Thymus (tissue), 11 donors: ENCODE data around the gene SPATS2. TPM values are rescaled to one million over a fixed set of nuclear protein-coding genes. Genes with fewer than 3 reads are reported as not detected.

ENCODE experiments used
- DNase-seq, 9 donors: peaks; one replicate each; pipeline ENCODE4 v3.0.0-alpha.2; 2013; ENCODE audit warnings: low spot score in 9 of 9, low read depth in 6 of 9, missing footprints in 1 of 9
- H3K27ac ChIP-seq, 2 donors: one replicate each; pipeline ENCODE4 v1.5.1; 2013; ENCODE audit warnings: control low read depth in 1 of 2, low read depth in 1 of 2, low read length in 1 of 2, mild to moderate bottlenecking in 1 of 2, moderate library complexity in 1 of 2
- H3K27me3 ChIP-seq, 2 donors: one replicate each; pipeline ENCODE4 v1.5.1; 2013; ENCODE audit warnings: low read length in 1 of 2; ENCODE audit not compliant: control insufficient read depth in 2 of 2, insufficient read depth in 1 of 2
- H3K36me3 ChIP-seq, 2 donors: one replicate each; pipeline ENCODE4 v1.5.1; 2013; ENCODE audit warnings: low read length in 1 of 2, mild to moderate bottlenecking in 1 of 2, moderate library complexity in 1 of 2; ENCODE audit not compliant: control insufficient read depth in 2 of 2, insufficient read depth in 2 of 2
- H3K4me1 ChIP-seq, 2 donors: one replicate each; pipeline ENCODE4 v1.5.1; 2013; ENCODE audit warnings: low read length in 2 of 2; ENCODE audit not compliant: control insufficient read depth in 2 of 2, insufficient read depth in 2 of 2
- H3K4me3 ChIP-seq, 2 donors: one replicate each; pipeline ENCODE4 v1.5.1; 2013; ENCODE audit warnings: low read length in 2 of 2, control low read depth in 1 of 2, mild to moderate bottlenecking in 1 of 2
- H3K9me3 ChIP-seq, 2 donors: one replicate each; pipeline ENCODE4 v1.5.1; 2013; ENCODE audit warnings: low read length in 1 of 2, mild to moderate bottlenecking in 1 of 2; ENCODE audit not compliant: control insufficient read depth in 2 of 2, insufficient read depth in 1 of 2
- WGBS: extraction: QIAGEN DNeasy Blood & Tissue Kit; methylation state at CpG from one replicate; pipeline ENCODE4 v1.1.7; 2013; 5-methylcytosine and 5-hydroxymethylcytosine counted together
- polyA plus RNA-seq: library from polyadenylated mRNA; stranded (reverse); fragments of 200-250 nt; gene quantifications from one replicate; pipeline ENCODE4 v1.2.3, GENCODE V29; 2013
- total RNA-seq: library from RNA; stranded (reverse); fragments of 120-200 nt; gene quantifications from one replicate; pipeline ENCODE4 v1.2.4, GENCODE V29; 2013
- donor health status: healthy.

The SPATS2 gene
- total and polyA plus RNA-seq, 2 donors, result 14.2 to 15.3 TPM

- no peaks in the 10 kb centered on the region for H3K4me1 ChIP-seq
- H3K27me3 ChIP-seq, result no peaks in the 10 kb centered on the region
- H3K9me3 ChIP-seq, result no peaks in the 10 kb centered on the region
- 95% methylated on average over 5 of the region's 5 CpGs for WGBS
- H3K4me3 ChIP-seq, result no peak overlapping the region
- no peak overlapping the region for H3K27ac ChIP-seq
- peaks cover 0 to 6% of the 10 kb centered on the region in 2 donors for H3K36me3 ChIP-seq
- DNase-seq, result no peak
Measured at GRCh38 chr12:49515266-49515665, 148.0 kb downstream of the SPATS2 start.

DNA sequence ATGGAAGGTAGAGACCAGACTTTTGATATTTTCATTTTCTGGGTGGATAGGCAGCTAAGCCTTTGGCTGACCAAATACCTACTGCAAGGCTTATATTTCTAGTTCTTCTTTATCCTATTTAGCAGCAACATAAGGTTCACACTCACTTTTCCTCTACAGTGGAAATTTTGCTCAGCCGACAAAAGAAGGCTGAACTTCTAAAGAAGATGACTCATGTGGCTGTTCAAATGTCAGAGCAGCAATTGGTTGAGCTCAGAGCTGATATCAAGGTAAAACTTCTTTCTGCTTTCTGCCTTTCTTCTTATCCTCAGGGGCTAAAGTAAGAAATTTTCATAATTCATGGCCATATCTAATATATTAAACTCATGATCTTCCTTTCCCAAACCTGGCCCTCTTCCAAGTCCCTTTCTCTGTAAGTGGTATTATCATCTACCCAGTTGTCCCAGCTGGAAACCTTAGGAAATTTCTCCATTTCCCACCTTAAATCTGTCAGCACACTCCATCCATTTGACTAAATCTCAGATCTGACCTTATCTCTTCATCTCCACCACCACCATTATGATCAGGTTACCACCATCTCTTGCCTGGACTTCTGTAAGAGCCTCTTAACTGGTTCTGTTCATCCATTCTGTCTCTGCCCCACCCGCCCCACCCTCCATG lies 151.8 kb downstream of the SPATS2 start:
- Histone ChIP-seq H3K27me3 (no peaks in the 10 kb centered on the region), H3K4me3 (no peak overlapping the region), H3K36me3 (peaks cover 10% of the 10 kb centered on the region in 2 donors), H3K27ac (no peak overlapping the region), H3K4me1 (no peaks in the 10 kb centered on the region), H3K9me3 (no peaks in the 10 kb centered on the region)
- 84% methylated on average over 2 of the region's 2 CpGs for WGBS
- no peak for DNase-seq

- H3K4me3 ChIP-seq, result no peak overlapping the region
- 98% methylated on average over 5 of the region's 5 CpGs for WGBS
Measured at GRCh38 chr12:49519574-49519936, 152.3 kb downstream of the SPATS2 start.

DNA sequence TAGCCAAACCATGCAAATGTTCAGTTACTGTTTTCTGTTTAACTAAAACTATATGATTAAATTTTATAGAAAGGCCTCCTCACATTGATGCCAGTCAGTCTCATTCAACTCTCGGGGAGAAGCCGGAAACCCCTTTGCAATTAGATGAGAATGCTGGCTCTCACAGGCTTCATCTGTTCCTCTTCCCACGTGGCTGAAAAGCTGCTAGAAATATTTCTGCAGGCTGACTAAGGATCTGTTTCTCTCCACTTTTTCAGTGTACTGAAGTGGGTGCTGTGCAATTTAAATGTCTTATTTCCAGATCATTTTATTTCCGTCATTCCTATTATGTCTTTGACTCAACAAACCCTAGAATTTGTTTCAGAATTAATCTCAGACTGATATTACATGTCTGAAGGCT lies 154.1 kb downstream of the SPATS2 start:
- no peak for DNase-seq
- H3K36me3 ChIP-seq, result peaks cover 23 to 28% of the 10 kb centered on the region in 2 donors
- no peaks in the 10 kb centered on the region for H3K4me1 ChIP-seq
- 97% methylated on average over 4 of the region's 4 CpGs for WGBS
- no peak overlapping the region for H3K27ac ChIP-seq
- no peaks in the 10 kb centered on the region for H3K9me3 ChIP-seq
- H3K4me3 ChIP-seq, result no peak overlapping the region
- no peaks in the 10 kb centered on the region for H3K27me3 ChIP-seq

More at GRCh38 chr12:49519574-49519936, 152.3 kb downstream of the SPATS2 start:
- no peak for DNase-seq
- no peaks in the 10 kb centered on the region for H3K9me3 ChIP-seq
- peaks cover 10% of the 10 kb centered on the region in 2 donors for H3K36me3 ChIP-seq
- H3K4me1 ChIP-seq, result no peaks in the 10 kb centered on the region
- no peak overlapping the region for H3K27ac ChIP-seq
- no peaks in the 10 kb centered on the region for H3K27me3 ChIP-seq

- no peaks in the 10 kb centered on the region for H3K27me3 ChIP-seq
- H3K36me3 ChIP-seq, result peaks cover 18 to 30% of the 10 kb centered on the region in 2 donors
- H3K9me3 ChIP-seq, result no peaks in the 10 kb centered on the region
- no peak overlapping the region for H3K27ac ChIP-seq
- H3K4me3 ChIP-seq, result no peak overlapping the region
- WGBS, result 96% methylated on average over 6 of the region's 6 CpGs
- no peak for DNase-seq
- no peaks in the 10 kb centered on the region for H3K4me1 ChIP-seq
Measured at GRCh38 chr12:49524660-49525324, 157.5 kb downstream of the SPATS2 start.

DNA sequence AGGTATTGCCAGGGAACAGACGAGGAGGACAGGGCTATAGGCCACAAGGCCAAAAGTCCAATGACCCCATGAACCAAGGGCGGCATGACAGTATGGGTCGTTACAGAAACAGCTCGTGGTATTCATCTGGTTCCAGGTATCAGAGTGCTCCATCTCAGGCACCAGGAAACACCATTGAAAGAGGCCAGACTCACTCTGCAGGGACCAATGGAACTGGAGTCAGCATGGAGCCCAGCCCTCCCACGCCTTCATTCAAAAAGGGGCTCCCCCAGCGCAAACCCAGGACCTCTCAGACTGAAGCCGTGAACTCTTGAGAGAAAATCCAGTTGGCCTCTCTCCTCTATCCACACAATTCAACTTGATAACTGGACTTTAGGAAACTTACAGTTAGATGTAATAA lies 158.7 kb downstream of the SPATS2 start:
- WGBS, result 99% methylated on average over 7 of the region's 7 CpGs
- H3K27me3 ChIP-seq, result no peaks in the 10 kb centered on the region
- no peak overlapping the region for H3K4me3 ChIP-seq
- DNase-seq, result no peak
- H3K36me3 ChIP-seq, result peaks cover 16 to 30% of the 10 kb centered on the region in 2 donors
- no peaks in the 10 kb centered on the region for H3K9me3 ChIP-seq
- no peak overlapping the region for H3K27ac ChIP-seq
- no peaks in the 10 kb centered on the region for H3K4me1 ChIP-seq

DNA sequence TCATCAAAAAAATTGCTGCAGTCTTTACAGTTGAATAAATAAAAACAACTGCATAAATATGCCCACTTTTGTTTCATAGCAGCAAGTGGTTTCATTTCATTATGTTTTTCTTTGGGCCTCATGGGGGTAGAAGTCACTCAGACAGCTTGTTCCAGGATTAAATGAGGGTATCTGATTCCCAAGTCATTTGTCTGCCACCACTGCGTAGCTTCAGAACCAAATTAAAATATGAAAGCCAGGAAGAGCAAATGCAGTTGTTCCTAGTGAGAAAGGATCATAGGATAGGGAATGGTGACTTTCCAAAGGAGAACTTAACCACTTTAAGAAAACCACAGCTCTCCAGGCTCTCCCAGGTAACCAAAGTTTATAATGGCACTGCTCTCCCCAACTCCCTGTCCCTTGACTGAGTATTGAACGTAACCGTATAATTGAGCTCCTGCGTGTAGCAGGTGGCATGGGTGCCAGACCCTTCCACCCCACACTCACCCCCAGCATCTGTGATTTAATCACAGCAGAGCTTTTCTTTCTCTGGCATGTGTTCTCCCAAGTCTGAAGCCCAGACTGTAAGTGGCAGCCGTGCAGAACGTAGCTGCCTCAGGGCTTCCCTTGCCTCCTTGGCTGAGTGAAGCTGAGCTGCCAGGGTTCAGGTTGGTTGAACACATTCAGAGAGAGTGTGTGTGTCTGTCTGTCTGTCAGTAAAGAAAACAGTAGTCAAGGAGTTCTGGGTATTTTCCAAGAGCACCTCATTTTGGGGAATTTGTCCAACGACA lies 160.3 kb downstream of the SPATS2 start:
- peaks cover 14 to 26% of the 10 kb centered on the region in 2 donors for H3K36me3 ChIP-seq
- no peaks in the 10 kb centered on the region for H3K9me3 ChIP-seq
- 88% methylated on average over 7 of the region's 7 CpGs for WGBS
- DNase-seq, result no peak
- H3K4me3 ChIP-seq, result no peak overlapping the region
- H3K27ac ChIP-seq, result no peak overlapping the region
- no peaks in the 10 kb centered on the region for H3K27me3 ChIP-seq
- no peaks in the 10 kb centered on the region for H3K4me1 ChIP-seq

DNA sequence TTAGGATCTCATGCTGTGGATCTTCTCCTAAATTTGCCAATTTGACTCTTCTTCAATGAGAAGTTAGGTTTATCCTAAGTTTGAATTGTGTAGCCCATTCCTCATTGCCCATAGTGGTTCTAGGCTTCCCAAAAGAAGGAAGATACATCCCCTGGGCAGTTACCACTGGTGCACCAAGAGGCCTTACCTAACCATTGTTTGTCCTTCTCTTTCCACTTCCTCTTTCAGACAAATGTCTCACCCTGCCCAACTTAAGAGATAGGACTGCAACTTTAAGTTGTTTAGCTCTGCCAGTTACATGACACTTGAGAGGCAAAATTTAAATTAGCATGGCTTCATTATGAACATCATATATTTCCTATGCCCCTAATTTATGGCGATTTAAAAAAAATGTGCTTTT lies 162.2 kb downstream of the SPATS2 start:
- Histone ChIP-seq H3K27me3 (peaks cover 0 to 5% of the 10 kb centered on the region in 2 donors), H3K9me3 (no peaks in the 10 kb centered on the region), H3K36me3 (peaks cover 14 to 20% of the 10 kb centered on the region in 2 donors), H3K4me3 (no peak overlapping the region), H3K27ac (no peak overlapping the region), H3K4me1 (no peaks in the 10 kb centered on the region)
- 97% methylated on average over 1 of the region's 1 CpG for WGBS
- no peak for DNase-seq

- H3K36me3 ChIP-seq, result no peaks in the 10 kb centered on the region
- no peak overlapping the region for H3K4me3 ChIP-seq
- 95% methylated on average over 2 of the region's 2 CpGs for WGBS
- no peaks in the 10 kb centered on the region for H3K4me1 ChIP-seq
- H3K27ac ChIP-seq, result no peak overlapping the region
- DNase-seq, result no peak
- H3K9me3 ChIP-seq, result no peaks in the 10 kb centered on the region
- H3K27me3 ChIP-seq, result peaks cover 9 to 28% of the 10 kb centered on the region in 2 donors
Measured at GRCh38 chr12:49531745-49532144, 164.5 kb downstream of the SPATS2 start.
